Measurements from ENCODE around the gene CARMIL3. TPM values are rescaled to one million over a fixed set of nuclear protein-coding genes. Genes with fewer than 3 reads are reported as not detected.
"Not testable (repeated sequence)": the region's sequence is repeated elsewhere in the genome, so short reads cannot be mapped to it uniquely, and the experiment has no call there.

Gene CARMIL3
- total RNA-seq, 1 donor from 2014 or later = 2.0 TPM

DNA sequence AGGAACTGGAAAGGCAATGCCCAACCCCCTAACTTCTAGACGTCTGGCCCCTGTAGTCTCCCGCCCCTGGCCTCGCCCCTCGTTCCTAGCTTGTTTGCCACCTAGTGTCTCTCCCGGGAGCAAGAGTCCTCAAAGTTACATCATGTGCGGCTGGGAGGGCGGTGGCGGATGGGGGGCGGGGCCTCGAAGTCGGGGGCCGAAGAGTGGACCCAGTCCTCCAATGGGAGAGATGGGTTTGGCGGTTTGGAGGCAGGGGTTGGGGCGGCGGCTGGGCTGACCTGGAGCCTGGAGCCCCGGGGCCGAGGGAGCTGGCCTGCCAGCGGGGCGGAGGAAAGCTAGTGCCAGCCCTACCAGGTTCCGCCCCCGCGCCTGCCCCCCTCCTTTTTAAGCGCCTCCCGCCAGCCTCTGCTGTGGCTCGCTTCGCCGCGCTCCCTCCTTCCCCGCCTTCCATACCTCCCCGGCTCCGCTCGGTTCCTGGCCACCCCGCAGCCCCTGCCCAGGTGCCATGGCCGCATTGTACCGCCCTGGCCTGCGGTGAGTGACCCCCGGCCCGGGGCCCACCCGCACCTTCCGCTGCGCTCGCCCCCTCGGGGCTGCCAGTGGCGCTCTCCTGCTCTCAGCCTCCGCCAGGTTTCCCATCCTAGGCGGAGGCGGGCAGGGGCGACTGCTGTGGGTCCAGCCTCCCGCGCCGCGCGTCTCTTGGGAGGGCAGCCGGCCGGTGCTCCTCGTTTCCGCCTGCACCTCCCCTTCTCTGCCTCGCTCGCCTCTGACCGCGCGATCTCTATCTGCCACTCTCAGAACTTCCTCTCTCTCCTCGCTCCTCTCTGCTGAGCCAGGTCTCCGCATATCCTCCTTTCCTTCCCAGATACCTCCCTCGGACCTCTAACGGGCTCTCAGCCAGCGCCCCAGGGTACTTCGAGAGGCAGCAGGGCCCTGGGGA, 42.4 kb downstream of the CARMIL3 start, which contains the start of gene PCK2:
TSS of gene PCK2 (plus strand) at position 411 of the 940 bp plus-strand sequence. CDS start at position 506, 95 bp downstream.
- ATAC-seq (peak; percentile 82), DNase-seq (ENCODE audit: low spot score) (peak; percentile 99)

DNA sequence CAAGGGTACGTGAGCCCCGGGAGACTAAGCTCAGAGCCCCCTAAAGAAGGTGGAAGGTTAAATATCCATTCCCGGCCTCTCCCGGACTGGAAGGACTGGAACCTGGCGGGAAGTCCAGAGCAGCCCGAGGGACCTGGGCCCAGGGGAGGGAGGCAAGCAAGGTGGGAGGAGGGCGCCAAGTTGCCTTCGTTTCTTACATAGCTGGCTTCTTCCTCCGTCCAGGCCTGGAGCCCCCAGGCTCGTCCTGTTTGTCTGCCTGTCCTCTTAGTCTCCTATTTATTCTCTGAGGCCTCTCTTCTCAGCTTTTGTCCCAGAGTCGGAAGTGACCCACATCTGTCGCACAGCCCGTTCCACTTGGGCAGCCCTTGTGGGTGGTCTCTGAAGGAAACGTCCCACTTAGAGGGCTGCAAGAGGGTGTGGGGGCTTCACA, 43.0 kb downstream of the CARMIL3 start:
- ATAC-seq = no peak
- no peak for DNase-seq (ENCODE audit: low spot score)

- DNase-seq (ENCODE audit: low spot score) (peak; percentile 97), ATAC-seq (peak; percentile 55)
Measured at GRCh38 chr14:24095271-24096068, 43.7 kb downstream of the CARMIL3 start.

DNA sequence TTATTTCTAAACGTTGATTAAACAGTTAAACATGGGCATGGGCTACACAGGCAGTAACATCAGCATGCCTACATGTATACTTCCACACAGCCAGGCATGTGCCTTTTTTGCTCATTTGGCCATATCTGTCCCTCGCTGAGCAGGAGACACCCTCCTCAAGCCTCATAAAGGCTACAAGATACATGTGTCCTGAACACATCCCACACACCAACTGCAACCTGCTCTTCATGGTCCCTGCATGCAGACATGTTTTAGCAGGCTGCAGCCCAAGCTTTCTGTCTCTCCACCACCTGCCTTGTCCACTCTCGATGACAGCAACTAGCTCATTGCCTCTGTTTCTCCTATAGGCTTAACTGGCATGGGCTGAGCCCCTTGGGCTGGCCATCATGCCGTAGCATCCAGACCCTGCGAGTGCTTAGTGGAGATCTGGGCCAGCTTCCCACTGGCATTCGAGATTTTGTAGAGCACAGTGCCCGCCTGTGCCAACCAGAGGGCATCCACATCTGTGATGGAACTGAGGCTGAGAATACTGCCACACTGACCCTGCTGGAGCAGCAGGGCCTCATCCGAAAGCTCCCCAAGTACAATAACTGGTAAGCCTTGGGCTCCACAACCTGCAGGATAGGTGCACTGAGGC, 44.9 kb downstream of the CARMIL3 start:
- no peak for ATAC-seq
- no peak for DNase-seq (ENCODE audit: low spot score)

DNA sequence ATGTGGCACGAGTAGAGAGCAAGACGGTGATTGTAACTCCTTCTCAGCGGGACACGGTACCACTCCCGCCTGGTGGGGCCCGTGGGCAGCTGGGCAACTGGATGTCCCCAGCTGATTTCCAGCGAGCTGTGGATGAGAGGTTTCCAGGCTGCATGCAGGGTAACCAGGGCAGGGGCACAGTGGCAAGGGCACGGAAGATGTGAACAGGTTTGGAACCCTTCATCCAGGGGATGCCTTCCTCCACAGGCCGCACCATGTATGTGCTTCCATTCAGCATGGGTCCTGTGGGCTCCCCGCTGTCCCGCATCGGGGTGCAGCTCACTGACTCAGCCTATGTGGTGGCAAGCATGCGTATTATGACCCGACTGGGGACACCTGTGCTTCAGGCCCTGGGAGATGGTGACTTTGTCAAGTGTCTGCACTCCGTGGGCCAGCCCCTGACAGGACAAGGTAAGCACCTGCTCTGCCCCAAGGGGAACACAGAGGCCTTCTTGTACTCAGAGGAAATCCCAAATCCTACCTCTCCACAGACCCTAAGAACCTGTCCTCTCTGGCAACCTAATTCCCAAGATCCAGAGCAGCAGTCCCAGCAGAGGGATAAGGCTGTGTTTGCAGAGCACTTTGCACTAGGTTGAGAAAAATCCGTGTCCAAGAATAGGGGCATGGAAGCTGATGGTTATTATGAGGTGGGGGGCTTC, 46.6 kb downstream of the CARMIL3 start:
- DNase-seq (ENCODE audit: low spot score) (no peak), ATAC-seq (no peak)

GRCh38 chr14:24098927-24099813, 47.4 kb downstream of the CARMIL3 start:
- peak; percentile 36 for ATAC-seq
- DNase-seq (ENCODE audit: low spot score) = peak; percentile 73

DNA sequence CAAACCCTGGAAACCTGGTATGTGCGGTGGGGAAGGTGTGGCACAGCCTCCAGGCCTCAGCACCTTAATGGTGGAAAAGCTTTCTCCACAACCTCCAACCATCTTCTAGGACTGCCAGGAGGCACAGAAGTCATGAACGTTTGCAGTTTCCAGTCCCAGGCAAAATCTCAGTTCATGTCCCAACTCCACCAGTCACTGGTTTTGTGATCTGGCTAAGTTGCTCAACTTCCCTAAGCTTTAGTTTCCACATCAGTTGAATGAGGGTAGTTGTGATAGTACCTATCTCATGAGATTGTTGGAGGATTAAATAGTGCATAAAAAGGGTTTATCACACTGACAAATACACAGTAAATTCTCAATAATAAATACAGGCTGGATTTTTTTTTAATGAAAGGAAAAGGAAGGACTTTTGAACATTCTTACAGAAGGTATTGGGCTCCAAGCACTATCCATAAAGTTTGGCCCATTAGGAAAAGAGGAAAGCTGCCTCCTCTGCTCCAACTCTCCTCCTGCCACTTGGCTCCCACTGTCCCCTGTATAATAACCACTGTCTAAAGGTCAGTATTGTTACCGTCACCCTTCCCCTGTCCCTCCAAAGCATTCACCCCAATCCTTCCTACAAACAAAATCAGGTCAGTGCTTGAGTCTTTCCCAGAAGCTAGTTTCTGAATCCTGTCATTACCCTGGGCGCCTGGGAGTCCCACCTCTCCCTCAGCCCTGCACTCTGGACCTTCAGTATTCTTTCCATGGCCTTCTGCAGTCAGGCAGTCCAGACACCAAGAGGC, 48.6 kb downstream of the CARMIL3 start:
- DNase-seq (ENCODE audit: low spot score) = no peak
- no peak for ATAC-seq

GRCh38 chr14:24100982-24101494, 49.2 kb downstream of the CARMIL3 start:
- DNase-seq (ENCODE audit: low spot score) = no peak
- ATAC-seq = peak; percentile 5

DNA sequence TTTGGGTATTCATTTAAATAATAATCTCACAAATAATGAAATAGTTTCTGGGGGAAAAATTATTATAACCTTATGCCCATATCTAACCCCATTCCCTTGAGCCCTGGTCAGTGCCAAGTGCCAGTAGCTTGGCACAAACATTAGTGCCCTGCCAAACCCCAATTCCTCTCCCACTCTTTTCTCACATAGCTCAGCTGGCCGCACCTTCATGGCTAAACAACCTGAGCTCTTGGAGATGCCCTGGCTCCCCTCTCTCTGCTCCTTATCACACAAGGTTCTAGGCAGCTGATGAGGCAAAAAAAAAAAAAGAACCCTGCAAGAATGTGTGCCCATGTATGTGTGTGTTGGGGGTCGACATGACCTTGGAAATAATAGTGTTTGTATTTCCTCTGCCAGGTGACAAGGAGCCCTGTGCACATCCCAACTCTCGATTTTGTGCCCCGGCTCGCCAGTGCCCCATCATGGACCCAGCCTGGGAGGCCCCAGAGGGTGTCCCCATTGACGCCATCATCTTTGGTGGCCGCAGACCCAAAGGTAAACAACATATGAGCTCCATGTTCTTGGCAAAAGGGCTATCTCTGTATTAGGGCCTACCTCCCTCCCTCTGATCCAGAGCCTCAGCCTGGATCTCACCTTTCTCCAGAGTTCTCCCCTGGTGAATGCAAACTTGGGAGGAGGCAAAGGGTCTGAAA, 50.7 kb downstream of the CARMIL3 start:
- ATAC-seq (no peak), DNase-seq (ENCODE audit: low spot score) (no peak)

GRCh38 chr14:24103451-24103850, 51.6 kb downstream of the CARMIL3 start:
- DNase-seq (ENCODE audit: low spot score) (no peak), ATAC-seq (no peak)

- peak; percentile 7 for ATAC-seq
Measured at GRCh38 chr14:24105609-24106239, 53.9 kb downstream of the CARMIL3 start.

DNA sequence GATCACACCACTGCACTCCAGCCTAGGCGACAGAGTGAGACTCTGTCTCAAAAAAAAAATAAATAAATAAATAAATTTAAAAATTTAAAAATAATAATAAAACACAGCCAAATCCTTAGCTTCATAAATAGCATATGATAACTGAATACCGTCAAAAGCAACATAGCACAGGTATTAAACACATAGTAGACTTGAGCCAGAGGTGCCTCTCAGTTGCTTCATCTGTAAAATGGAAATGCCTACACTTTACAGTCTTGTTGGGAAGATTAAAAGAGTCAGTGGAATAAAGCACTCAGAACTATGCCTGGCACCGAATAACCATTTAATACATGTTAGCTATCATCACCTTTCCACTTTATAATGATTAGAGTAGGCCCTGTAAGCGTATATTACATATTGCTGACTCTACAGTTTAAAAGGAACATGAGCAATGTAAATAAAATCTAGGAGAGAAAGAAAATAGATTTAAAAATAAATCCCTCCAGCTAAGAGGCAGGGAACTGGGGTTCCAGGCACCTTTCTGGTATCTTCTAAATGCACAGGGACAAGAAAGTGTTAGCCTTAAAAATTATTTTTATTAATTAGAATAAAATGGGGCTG, 55.0 kb downstream of the CARMIL3 start:
- ATAC-seq (no peak), DNase-seq (ENCODE audit: low spot score) (no peak)

More at GRCh38 chr14:24105609-24106239, 53.9 kb downstream of the CARMIL3 start:
- DNase-seq (ENCODE audit: low spot score) = not testable (repeated sequence)

- ATAC-seq (no peak), DNase-seq (ENCODE audit: low spot score) (no peak)
Measured at GRCh38 chr14:24108336-24108874, 56.6 kb downstream of the CARMIL3 start.

DNA sequence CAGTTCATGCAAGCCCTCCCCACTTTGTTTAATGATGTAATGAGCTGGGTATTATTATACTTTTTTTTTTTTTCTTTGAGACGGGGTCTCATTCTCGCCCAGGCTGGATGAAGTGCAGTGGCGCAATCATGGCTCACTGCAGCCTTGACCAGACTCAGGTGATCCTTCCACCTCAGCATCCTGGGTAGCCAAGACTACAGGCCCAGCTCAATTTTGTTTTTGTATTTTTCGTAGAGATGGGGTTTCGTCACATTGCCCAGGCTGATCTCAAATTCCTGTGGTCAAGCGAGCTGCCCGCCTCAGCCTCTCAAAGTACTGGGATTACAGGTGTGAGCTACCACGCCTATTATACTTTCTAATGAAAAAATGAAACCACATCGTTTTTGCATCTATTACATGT, 58.3 kb downstream of the CARMIL3 start:
- no peak for ATAC-seq

DNA sequence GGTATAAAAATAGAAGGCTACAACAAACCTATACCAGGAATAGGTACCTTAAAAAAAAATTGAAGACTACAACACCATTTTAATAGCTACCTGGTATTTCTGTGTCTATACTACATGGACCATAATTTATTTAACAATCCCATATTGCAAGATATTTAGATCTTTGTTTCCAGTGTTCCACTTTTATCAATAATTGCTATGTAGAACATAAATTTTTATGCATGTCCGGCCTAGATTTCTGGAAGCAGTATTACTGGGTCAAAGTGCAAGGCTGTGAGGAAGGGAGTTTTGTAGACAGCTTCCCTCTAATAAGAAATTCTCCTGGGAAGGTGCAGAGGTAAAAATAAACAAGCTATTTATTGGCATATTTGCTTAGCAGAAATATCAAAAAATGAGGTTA, 58.7 kb downstream of the CARMIL3 start:
- ATAC-seq = no peak
- DNase-seq (ENCODE audit: low spot score) = no peak

More for the DNA sequence above, 58.3 kb downstream of the CARMIL3 start:
- no peak for DNase-seq (ENCODE audit: low spot score)

GRCh38 chr14:24113379-24113800, 61.6 kb downstream of the CARMIL3 start:
- no peak for DNase-seq (ENCODE audit: low spot score)
- no peak for ATAC-seq

Data from left lobe of liver (tissue), 2 donors.